HG02885 (cell line): ENCODE results near the gene EIF5A2.

Experiments
- ATAC-seq: cut with Tn5 transposase; IDR thresholded peaks from one replicate; pipeline ENCODE4 v1.9.1; 2021; ENCODE audit warnings: mild to moderate bottlenecking; ENCODE audit not compliant: unreplicated experiment, poor library complexity

EIF5A2 gene

GRCh38 chr3:170862618-170863374 lies 45.6 kb downstream of the EIF5A2 start:
- no peak for ATAC-seq

GRCh38 chr3:170858599-170858998 lies 49.8 kb downstream of the EIF5A2 start:
- no peak for ATAC-seq

GRCh38 chr3:170852324-170852723 lies 56.1 kb downstream of the EIF5A2 start:
- no peak for ATAC-seq

- ATAC-seq: no peak
Measured at GRCh38 chr3:170848292-170848917, 60.0 kb downstream of the EIF5A2 start.

- ATAC-seq: no peak
Measured at GRCh38 chr3:170844377-170844776, 64.1 kb downstream of the EIF5A2 start.

GRCh38 chr3:170840291-170840859 lies 68.1 kb downstream of the EIF5A2 start:
- ATAC-seq: no peak

- no peak for ATAC-seq
Measured at GRCh38 chr3:170839518-170840100, 68.8 kb downstream of the EIF5A2 start.
